Muscle of leg (tissue), 11 donors: Measurements from ENCODE around the gene ANKRD2. TPM values are rescaled to one million over a fixed set of nuclear protein-coding genes. Genes with fewer than 3 reads are reported as not detected.
"Not testable (repeated sequence)": the region's sequence is repeated elsewhere in the genome, so short reads cannot be mapped to it uniquely, and the experiment has no call there.

Experiments
- DNase-seq: peaks from one replicate; pipeline ENCODE4 v3.0.0; 2013
- H3K27ac ChIP-seq: one replicate; pipeline ENCODE4 v1.5.1; 2013; ENCODE audit warnings: mild to moderate bottlenecking, low read length, control low read depth
- H3K27me3 ChIP-seq: one replicate; pipeline ENCODE4 v1.6.1; 2013; ENCODE audit warnings: low read length; ENCODE audit not compliant: control insufficient read depth, insufficient read depth
- H3K36me3 ChIP-seq: one replicate; pipeline ENCODE4 v1.6.1; 2013; ENCODE audit warnings: low read length; ENCODE audit not compliant: control insufficient read depth, insufficient read depth
- H3K4me1 ChIP-seq: one replicate; pipeline ENCODE4 v1.6.1; 2013; ENCODE audit warnings: low read length; ENCODE audit not compliant: control insufficient read depth, insufficient read depth
- H3K4me3 ChIP-seq: one replicate; pipeline ENCODE4 v1.5.1; 2013; ENCODE audit warnings: low read length, control low read depth
- H3K9me3 ChIP-seq: replicated peaks from 2 replicates; pipeline ENCODE4 v1.6.1; 2013; ENCODE audit warnings: low read depth, low read length; ENCODE audit not compliant: control insufficient read depth
- WGBS: methylation state at CpG from one replicate; pipeline ENCODE4 v1.1.5; 2013; ENCODE audit warnings: missing lambda C conversion rate; ENCODE audit not compliant: insufficient coverage; 5-methylcytosine and 5-hydroxymethylcytosine counted together
- polyA plus RNA-seq, 8 donors: library from polyadenylated mRNA; unstranded; fragments of 120-200 nt; gene quantifications; one replicate each; pipeline versions ENCODE4 v1.2.1 to v1.2.3, GENCODE V29; 2013; ENCODE audit warnings: inconsistent platforms in 1 of 8, low replicate concordance in 1 of 8; ENCODE audit not compliant: insufficient read length in 8 of 8, insufficient read depth in 1 of 8
- total RNA-seq: library from RNA; stranded (reverse); fragments of 120-200 nt; gene quantifications from one replicate; pipeline ENCODE4 v1.2.4, GENCODE V29; 2013

ANKRD2 gene
- total and polyA plus RNA-seq, 9 donors = 6.4 to 34.6 (median 16.3) TPM

DNA sequence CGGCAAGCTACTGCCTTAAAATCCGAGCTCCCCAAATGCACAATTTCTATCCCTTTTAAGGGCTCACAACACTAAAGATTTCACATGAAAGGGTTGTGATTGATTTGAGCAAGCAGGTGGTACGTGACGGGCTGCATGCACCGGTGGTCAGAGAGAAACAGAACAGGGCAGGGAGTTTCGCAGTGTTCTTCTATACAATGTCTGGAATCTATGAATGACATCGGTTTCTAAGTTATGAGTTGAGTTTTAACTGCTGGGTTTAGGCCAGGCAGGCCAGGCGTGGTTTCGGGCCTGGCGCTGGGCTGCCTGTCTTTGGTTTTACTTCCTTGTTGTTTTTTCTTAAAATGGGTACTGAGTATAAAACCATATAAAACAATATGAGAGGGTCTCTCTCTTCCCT lies 17.0 kb upstream of the ANKRD2 start:
- not testable (repeated sequence) for DNase-seq, H3K9me3 ChIP-seq, H3K4me3 ChIP-seq, H3K36me3 ChIP-seq, H3K27me3 ChIP-seq, H3K4me1 ChIP-seq, H3K27ac ChIP-seq
- WGBS = 100% methylated on average over 1 of the region's 10 CpGs

DNA sequence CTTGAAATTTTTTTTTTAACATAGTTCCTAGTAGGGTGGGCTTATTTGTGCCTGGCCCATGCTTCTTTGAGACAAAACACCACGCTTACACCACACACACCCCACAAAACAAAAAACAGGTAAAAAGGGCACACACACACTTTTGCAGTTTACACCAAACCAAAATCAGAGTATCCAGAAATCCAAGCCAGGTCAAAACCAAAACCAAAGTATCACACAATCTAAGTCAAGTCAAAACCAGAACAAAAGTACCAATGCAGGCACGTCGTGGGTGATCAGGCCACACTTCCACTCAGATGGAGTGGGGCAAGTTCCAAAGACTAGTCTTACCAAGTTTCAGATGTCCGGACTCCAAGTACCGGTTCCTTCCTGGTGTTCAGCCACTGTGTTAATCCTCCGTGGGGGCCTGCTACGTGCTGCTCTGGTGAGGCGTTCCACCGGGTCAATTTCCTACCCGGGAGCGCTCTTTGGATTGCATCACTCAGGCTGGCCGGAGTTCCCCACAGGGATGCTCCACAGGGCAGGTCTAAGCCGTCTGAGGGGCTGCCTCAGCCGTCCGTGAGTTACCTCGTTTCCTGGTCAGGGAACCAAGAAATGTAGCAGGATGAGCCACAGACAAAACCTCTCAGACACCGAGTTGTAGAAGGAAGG lies 11.7 kb upstream of the ANKRD2 start:
- not testable (repeated sequence) for H3K36me3 ChIP-seq, DNase-seq, H3K27me3 ChIP-seq, H3K4me1 ChIP-seq, H3K4me3 ChIP-seq, H3K9me3 ChIP-seq, H3K27ac ChIP-seq
- WGBS = 72% methylated on average over 14 of the region's 17 CpGs

DNA sequence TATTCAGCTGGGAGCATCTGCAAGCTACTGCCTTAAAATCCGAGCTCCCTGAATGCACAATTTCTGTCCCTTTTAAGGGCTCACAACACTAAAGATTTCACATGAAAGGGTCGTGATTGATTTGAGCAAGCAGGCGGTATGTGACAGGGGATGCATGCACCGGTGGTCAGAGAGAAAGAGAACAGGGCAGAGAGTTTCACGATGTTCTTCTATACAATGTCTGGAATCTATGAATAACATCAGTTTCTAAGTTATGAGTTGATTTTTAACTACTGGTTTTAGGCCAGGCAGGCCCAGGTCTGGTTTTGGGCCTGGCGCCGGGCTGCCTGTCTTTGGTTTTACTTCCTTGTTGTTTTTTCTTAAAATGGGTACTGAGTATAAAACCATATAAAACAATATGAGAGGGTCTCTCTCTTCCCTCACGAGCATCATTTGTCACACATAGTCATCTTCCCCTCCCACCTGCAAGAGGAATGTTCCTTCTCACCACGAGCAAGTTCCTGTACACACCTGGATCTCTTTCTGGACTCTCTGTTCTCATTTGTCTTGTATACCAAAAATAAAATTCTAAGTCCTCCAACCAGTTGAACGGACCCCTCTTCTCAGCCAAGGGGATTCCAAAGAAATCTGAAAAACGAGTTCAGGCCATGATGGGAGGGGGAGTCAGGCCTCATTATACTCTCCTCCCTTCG lies 11.0 kb upstream of the ANKRD2 start:
- H3K9me3 ChIP-seq, H3K27me3 ChIP-seq, H3K27ac ChIP-seq, H3K36me3 ChIP-seq, DNase-seq, H3K4me3 ChIP-seq, H3K4me1 ChIP-seq: not testable (repeated sequence)
- WGBS = 91% methylated on average over 7 of the region's 12 CpGs

DNA sequence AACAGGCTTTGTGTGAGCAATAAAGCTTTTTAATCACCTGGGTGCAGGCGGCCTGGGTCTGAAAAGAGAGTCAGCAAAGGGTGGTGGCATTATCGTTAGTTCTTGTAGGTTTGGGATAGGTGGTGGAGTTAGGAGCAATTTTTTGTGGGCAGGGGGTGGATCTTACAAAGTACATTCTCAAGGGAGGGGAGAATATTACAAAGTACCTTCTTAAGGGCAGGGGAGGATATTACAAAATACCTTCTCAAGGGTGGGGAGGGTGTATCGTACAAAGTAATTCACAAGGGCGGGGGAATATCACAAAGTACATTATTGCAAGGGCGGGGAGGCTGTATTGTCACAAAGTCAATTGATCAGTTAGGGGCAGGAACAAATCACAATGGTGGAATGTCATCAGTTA lies 10.2 kb upstream of the ANKRD2 start:
- H3K4me1 ChIP-seq, DNase-seq, H3K27me3 ChIP-seq, H3K4me3 ChIP-seq, H3K36me3 ChIP-seq, H3K27ac ChIP-seq, H3K9me3 ChIP-seq: not testable (repeated sequence)
- 94% methylated on average over 2 of the region's 5 CpGs for WGBS

DNA sequence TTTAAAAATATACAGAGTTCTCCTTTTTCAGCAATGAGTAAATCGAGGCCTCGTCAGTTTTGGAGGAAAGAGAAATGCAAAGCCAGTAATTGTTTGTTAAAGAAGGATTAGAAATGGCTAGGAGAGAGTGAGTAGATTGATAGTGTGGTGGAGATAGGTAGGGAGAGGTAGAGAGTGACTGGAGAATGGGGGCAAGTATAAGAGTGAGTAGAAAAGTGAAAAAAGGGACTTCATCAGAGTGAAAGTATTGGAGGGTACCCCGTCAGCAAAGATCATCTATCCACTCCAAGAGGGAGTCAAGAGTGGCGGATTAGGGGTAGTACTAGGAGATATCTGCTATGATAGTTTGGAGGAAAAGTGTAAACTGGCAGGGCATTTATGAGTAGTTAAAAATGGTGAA lies 9.2 kb upstream of the ANKRD2 start:
- no peak overlapping the region for H3K4me3 ChIP-seq
- H3K4me1 ChIP-seq = no peaks in the 10 kb centered on the region
- peaks cover 5% of the 10 kb centered on the region for H3K36me3 ChIP-seq
- 90% methylated on average over 2 of the region's 4 CpGs for WGBS
- no peaks in the 10 kb centered on the region for H3K27me3 ChIP-seq
- DNase-seq = no peak
- no peak overlapping the region for H3K27ac ChIP-seq
- no peaks in the 10 kb centered on the region for H3K9me3 ChIP-seq

DNA sequence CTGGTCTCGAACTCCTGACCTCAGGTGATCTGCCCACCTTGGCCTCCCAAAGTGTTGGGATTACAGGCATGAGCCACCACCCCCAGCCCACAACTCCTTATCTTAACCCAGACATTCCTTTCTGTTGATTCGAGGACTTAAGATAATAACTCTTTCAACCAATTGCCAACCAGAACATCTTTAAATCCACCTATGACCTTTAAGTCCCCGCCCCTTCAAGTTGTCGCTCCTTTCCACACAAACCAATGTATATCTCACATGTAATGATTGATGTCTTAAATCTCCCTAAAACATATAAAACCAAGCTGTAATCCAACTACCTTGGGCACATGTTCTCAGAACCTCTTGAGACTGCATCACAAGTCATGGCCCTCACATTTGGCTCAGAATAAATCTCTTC lies 7.8 kb upstream of the ANKRD2 start:
- Histone ChIP-seq H3K4me1 (peaks cover 7% of the 10 kb centered on the region), H3K27ac (no peak overlapping the region), H3K27me3 (no peaks in the 10 kb centered on the region), H3K9me3 (no peaks in the 10 kb centered on the region), H3K36me3 (peaks cover 14% of the 10 kb centered on the region), H3K4me3 (no peak overlapping the region)
- no peak for DNase-seq
- 97% methylated on average over 3 of the region's 4 CpGs for WGBS

DNA sequence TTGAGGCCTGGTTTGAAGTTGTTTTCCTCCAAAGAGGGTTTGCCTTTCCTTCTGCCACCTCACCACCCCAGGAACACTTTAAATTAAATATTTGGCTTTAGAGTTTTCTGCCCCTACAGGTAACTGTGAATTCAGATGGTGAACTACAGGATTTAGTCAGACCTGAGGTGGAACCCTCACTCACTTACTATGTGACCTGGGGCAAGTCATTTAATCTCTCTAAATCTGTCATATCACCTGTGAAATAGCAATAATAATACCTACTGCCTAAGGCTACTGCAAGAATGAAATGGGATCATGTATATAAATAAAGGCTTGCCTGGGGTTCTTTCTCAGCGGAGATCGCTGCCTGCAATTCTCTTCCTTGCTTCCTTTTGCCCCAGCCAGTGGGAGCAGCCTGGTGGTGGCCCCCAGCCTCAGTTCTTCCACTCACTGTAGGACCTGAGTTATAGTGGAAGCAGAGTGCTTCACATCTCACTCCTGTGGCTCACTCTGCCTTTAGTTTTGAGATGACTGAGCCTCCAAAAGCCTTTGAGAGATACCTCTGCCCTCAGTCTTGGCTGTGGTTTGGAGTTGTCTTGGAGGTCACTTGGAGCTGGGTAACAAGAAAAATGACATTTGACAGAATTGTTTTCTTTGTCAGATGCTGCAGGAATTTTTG lies 6.1 kb upstream of the ANKRD2 start:
- Histone ChIP-seq H3K4me1 (peaks cover 24% of the 10 kb centered on the region), H3K9me3 (no peaks in the 10 kb centered on the region), H3K27me3 (no peaks in the 10 kb centered on the region), H3K36me3 (peaks cover 23% of the 10 kb centered on the region), H3K27ac (no peak overlapping the region), H3K4me3 (no peak overlapping the region)
- 100% methylated on average over 2 of the region's 2 CpGs for WGBS
- DNase-seq = no peak

DNA sequence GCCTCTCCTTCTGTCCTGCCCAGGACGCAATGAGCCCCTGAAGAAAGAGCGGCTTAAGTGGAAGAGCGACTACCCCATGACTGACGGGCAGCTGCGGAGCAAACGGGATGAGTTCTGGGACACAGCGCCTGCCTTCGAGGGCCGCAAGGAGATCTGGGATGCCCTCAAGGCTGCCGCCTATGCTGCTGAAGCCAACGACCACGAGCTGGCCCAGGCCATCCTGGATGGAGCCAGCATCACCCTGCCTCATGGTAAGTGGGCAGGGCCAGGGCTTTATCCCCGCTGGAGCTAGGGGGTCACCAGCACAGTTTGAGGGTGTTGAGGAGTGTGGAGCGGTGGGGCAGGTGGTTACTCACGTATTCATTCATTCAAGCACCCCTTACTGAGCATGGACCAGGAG lies 4.7 kb upstream of the ANKRD2 start:
- peaks cover 38% of the 10 kb centered on the region for H3K4me1 ChIP-seq
- H3K4me3 ChIP-seq = no peak overlapping the region
- WGBS = 96% methylated on average over 12 of the region's 15 CpGs
- DNase-seq = no peak
- H3K27ac ChIP-seq = no peak overlapping the region
- H3K9me3 ChIP-seq = no peaks in the 10 kb centered on the region
- H3K36me3 ChIP-seq = peaks cover 23% of the 10 kb centered on the region
- H3K27me3 ChIP-seq = no peaks in the 10 kb centered on the region

DNA sequence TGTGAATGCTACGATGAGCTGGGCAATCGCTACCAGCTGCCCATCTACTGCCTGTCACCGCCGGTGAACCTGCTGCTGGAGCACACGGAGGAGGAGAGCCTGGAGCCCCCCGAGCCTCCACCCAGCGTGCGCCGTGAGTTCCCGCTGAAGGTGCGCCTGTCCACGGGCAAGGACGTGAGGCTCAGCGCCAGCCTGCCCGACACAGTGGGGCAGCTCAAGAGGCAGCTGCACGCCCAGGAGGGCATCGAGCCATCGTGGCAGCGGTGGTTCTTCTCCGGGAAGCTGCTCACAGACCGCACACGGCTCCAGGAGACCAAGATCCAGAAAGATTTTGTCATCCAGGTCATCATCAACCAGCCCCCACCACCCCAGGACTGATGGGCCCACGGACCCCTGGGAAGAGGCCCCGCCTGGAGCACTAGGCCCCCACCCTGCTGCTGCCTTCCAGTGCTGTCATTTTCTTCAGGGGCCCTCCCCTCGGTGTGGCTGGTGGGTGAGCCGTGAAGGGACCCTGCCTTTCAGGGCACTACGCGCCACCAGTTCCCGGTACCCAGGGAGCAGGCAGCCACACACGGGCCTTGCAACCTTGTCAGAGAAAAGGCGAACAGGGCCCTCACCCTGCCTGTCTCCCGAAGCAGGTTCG lies 2.3 kb upstream of the ANKRD2 start:
- 83% methylated on average over 33 of the region's 33 CpGs for WGBS
- no peak for DNase-seq
- H3K4me1 ChIP-seq = peaks cover 53% of the 10 kb centered on the region
- H3K4me3 ChIP-seq = no peak overlapping the region
- peak overlapping the region; percentile 86 for H3K27ac ChIP-seq
- H3K36me3 ChIP-seq = peaks cover 23% of the 10 kb centered on the region
- H3K9me3 ChIP-seq = no peaks in the 10 kb centered on the region
- no peaks in the 10 kb centered on the region for H3K27me3 ChIP-seq

DNA sequence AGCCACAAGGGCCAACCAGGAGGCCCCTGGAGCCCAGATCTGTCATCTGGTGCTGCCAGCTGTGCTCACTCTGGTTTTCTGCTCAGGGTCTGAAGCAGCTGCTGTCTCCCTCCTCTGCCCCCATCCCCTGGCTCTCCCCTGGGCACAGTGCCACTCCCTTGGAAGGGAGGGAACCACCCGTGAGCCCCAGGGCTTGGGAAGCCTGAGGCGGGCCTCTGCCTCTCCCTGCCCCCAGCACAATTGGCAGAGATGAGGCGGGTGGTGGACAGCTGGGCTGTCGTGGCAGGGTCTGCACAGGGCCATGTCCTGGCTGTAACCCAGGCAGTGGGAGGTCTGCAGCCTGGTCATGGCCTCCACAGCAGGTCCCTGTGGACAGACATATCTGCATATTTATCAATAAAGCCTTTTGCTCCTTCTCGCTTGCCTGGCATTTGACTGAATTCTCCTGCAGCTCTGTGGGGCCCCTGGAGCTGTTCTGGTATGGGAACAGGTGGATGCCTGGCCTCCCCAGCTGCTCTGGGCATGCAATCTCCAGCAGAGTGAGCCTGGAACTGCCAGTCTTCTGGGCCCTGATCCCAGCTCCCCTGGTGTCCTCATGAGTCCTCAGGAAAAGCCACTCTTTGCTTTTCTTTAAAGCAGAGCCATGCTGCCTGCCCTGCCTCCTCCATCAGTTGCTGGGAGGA lies 1.6 kb upstream of the ANKRD2 start:
- Histone ChIP-seq H3K27ac (peak overlapping the region; percentile 86), H3K4me1 (peaks cover 54% of the 10 kb centered on the region)
- 57% methylated on average over 3 of the region's 5 CpGs for WGBS

More for the DNA sequence above, 1.6 kb upstream of the ANKRD2 start:
- DNase-seq = peak; percentile 82
- Histone ChIP-seq H3K36me3 (peaks cover 23% of the 10 kb centered on the region), H3K9me3 (no peaks in the 10 kb centered on the region), H3K4me3 (no peak overlapping the region), H3K27me3 (no peaks in the 10 kb centered on the region)
